T-helper 1 cell treated with Interleukin-12 subunit alpha and Interleukin-12 subunit beta and Interleukin-4 antibody, amounts not matched to agents 30 ng/mL and 1 ng/mL, for 36 hours (primary cell): ENCODE data around the gene TREH. TPM values are rescaled to one million over a fixed set of nuclear protein-coding genes. Genes with fewer than 3 reads are reported as not detected.

Experiments used
- intact Hi-C: fragments of 100-400 bp; cut with micrococcal nuclease; formaldehyde crosslinking; loops from one replicate; pipeline ENCODE4 v1.15.1; 2024
- total RNA-seq: library from RNA; stranded (reverse); gene quantifications from 2 replicates; pipeline ENCODE4 v1.2.3, GENCODE V29; 2022

TREH gene
- total RNA-seq, 1 donor from 2014 or later, result not detected

DNA sequence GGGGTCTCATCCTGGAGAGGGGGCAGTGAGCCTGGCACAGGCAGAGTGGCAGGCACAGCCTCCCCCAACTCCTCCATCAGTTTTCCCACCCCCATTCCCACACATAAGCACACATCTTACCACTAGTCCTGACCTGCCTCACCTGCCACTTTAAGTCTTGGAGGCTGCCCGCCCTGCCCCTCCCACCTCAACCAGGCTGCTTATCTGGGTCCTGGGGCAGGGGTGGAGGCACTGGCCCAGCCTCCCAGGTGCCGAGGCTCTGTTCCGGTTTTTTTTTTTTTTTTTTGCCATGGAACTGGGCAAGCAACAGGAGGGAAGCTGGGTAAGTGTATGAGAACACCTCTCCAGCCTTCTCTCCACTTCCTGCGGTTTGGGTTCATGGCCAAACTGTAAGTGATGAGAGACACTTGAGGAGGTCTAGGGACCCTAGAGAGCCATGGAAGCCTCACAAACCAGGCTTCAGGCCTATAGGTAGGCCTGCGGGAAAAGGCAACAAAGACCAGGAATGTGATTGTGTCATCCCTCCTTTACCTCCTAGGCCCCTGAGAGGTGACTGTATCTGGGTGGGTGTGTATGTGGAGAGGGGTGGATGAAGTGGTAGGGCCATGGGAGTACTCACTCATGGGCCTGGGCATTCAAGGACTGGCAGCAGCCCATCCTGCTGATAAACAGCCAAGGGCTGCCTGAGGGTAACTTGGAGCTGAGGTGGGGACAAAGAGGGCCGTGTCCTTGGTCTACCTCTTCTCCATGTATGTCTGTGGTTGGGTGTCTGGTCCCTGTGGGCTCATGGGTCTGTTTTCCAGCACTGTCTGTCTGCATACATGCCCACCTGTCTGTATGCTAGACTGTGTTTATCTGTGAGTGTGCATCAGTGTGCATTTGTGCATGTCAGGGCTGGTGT, 49.4 kb downstream of the TREH start:
- intact Hi-C loops, result no loop called here

DNA sequence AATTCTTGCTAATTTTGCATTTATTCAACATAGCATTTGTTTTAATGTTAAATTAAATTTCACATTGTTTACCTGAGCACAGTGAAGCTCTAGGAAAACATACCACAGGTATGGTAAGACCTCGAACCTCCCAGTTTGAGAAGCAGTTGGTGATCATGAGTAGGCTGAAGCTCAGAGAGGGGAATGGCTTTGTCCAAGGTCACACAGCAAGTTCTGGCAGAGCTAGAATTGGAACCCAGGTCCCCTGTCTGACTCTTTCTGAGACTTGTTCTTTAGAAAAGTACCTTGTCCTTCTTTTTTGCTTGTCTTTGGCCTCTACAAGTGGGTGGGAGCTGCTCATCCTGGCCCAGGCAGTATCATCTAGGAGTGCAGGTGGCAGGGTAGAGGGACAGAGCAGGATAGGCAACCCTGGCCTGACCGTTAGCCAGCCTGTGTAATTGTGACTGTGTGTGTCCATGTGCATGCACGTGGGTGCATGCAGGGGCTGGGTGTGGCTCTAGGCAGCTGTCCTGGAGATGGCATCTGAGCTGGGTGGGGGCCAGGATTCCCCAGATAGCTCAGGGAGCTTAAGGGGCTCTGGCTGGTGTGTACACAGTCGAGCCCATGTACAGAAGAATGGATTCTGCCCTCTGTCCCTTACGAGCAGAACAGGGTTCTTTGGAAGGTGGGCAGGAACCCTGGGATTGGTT, 50.4 kb downstream of the TREH start:
- intact Hi-C loops, result no loop called here

DNA sequence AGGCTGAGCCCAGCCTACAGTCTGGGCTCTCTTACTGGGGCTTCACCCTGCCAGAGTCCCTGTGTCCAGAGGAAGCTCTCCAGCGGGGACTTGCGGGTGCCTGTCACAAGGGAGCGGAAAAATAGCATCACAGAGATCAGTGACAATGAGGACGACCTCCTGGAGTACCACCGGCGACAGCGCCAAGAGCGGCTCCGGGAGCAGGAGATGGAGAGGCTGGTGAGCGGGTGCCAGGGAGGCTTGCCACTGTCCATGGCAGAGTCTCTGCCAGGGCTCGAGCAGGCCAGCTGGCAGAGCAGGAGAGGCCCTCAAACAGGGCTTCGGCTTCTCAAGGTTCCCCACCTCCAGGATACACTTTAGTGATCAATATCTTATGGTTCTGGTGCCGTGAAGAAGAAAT, 51.0 kb downstream of the TREH start:
- intact Hi-C loops, result no loop called here

DNA sequence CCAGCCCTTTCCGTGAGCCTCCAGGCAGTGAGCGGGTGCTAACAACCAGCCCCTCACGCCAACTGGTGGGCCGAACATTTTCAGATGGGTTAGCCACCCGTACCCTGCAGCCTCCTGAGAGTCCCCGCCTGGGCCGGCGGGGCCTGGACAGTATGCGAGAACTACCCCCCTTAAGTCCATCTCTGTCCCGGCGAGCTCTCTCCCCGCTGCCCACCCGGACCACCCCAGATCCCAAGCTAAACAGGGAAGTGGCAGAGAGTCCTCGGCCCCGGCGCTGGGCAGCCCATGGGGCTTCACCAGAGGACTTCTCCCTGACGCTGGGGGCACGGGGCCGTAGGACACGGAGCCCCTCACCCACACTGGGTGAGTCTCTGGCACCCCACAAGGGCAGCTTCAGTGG, 51.4 kb downstream of the TREH start:
- intact Hi-C loops, result no loop called here

DNA sequence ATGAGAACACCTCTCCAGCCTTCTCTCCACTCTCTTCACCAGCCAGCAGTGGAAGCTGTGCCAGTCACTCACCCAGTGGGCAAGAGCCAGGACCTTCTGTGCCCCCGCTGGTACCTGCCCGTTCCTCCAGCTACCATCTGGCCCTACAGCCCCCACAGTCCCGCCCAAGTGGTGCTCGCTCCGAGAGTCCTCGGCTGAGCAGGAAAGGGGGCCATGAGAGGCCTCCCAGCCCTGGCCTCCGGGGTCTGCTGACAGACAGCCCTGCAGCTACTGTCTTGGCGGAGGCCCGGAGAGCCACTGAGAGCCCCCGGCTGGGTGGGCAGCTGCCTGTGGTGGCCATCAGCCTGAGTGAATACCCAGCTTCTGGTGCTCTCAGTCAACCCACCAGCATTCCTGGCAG, 51.9 kb downstream of the TREH start:
- intact Hi-C loops, result no loop called here

DNA sequence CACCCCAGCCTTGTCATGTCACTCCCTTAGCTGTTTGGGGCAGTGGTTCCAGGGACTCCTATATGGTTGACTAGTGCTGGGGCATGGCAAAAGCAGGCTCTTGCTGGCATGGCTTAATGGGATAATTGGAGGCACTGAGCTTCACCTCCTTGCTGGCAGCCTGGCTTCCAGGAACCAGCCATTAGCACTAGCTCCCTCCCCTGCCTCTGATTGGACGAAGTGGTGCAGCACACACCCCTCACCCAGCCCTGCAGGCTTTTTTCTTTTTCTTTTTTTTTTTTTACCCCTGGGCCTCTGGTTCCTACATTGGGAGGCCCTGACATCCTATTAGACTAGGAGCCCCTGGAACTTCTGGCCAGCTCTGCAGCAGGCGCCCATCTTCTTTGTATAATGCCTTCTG, 53.5 kb downstream of the TREH start:
- intact Hi-C loops, result no loop called here

DNA sequence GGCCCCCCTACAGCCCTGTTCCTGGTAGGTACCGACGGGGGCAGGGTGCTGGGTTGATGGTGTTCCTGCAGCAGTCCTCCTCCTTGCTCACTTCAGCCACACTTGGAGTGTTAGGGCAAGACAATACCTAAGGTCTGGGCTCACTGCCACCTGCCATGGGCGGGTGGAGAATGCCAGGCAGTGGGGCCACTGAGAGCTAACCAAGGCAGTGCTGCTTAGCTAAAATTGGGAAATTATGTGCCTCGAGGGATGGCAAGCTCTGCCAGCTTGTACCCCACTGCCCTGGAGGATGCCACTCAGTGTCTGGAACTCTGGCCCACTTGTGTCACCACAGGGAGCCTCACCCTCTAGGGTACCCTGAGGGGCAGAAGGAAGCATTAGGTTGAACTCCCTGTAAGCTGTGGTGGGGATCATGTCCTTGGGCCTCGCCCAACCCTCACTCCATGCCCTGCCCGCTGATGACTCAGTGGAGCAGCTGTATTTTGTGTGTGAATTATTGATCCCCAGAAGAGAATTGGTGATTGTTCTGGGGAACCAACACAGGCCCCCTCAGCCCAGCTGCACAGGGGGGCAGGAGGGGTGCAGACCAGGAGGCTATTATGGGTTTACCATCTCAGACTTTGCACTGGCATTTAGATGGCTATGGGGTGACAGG, 54.3 kb downstream of the TREH start:
- intact Hi-C loops, result no loop called here

DNA sequence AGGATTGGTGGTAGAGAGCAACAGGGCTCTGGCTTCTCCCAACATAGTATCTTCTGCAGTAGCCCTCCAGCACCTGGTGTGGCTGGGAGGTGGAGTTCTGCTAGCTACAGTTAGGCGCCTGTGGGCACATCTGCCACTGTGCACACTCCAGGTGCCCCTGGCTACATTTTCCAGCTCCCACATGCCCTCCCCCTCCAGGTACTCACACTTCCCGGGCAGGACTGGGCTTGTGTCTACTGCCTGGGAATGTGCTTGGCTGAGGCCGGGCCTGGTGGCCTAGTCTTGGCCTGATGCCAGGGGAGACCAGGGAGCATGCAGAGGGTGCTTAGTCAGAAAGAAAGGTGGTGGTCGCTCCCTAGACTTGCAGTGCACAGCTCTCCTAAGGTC, 56.2 kb downstream of the TREH start:
- intact Hi-C loops, result no loop called here

DNA sequence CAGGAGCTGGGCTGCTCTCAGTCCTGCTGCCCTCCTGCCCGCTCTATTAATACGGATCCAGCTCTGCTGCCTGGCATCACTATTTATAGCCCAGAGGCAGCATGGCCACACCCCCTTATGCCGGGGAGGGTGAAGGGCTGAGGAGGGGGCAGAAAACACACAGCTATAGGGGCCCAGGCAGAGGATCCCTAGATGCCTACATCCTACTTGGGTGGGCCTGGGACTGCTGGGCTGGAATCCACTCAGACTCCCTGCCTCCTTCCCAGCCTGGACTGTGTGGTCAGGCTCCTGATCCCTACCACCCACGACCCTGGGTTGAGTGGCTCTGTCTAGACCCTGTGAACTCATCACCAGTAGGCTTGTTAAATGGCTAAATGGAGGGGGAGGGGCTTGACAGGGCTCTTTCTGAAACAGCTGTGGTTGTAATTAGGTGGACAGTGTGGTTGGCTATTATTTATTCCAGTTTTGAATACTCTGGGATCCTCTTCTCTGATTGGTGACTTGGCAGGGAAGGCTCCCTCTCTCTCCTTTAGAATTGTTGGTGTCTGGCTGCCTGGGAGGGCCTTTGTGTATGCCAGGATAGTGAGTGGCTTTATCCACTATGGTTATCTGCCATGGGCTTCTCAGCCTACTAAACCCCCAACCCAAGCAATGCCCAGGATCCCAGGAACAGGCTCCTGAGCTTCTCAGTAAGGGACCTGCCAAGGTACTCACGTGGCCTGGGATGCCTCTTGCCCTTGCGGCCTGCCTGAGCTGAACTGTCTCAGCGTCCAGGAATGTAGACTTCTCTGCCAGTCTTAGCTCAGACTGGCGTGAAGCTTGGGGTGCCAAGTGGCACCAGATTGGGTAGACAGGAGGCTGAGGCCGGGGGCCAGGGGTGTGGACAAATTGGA, 56.8 kb downstream of the TREH start:
- intact Hi-C loops, result no loop called here

DNA sequence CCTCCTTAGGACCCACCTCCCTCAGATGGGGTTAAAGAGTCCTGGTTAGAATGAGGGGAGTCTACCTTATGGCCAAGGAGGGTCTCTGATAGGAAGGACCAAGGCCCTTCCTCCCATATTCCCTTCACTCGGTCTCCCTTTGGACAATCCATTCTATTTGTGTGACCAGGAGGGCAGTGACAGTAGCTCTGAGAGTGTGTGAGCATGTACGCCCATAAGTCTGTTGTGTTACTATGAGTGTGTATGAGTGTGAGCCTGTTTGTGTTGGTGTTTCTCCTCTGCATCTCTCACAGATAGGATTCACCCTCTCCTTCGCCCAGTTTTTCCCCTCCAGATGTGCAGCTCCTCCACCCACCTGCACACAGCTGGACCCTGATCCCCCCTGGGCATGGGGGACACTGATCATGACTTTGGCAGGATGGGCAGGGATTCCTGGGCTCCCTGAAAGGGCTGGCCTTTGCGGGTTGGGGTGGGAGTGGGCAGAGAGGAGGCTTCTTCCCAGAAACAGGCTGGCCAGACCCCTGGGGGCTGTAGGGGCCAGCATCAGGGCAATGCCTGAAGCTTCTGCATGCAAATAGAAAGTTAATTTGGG, 57.6 kb downstream of the TREH start:
- intact Hi-C loops, result no loop called here

DNA sequence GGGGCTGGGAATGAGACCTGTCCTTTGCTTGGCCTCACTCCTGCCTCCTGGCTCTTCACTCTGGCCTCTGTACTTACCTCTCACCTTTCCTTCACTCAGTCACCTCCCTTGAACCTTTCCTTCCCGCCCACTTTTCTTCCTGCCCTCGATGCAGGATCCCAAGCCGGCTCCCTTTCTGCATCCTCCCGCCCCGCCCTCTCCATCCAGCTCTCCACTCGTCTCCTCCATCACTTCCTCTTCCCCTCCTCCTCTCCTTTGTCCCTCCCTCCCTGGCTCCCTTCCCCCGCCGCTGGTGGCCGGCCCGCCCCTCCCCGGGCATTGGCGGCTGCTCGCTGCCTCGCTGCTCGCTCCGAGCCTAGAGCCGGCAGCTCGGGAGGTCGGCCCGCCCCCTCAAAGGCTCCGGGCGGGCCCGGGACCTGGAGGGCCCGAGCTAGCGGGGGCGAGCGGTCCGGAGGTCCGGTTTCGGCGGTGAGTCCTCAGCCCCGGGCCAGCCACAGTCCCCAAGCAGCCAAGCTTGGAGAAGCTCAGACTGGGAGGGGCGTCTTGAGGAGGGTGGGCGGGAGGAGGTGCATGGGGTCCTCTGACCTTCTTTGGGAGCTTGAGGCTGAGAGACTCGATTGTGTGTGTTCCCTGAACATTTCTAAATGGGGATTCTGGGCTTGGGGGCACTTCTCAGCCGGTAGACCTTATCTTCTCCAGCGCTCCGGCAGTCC, 58.2 kb downstream of the TREH start:
- intact Hi-C loops, result no loop called here

DNA sequence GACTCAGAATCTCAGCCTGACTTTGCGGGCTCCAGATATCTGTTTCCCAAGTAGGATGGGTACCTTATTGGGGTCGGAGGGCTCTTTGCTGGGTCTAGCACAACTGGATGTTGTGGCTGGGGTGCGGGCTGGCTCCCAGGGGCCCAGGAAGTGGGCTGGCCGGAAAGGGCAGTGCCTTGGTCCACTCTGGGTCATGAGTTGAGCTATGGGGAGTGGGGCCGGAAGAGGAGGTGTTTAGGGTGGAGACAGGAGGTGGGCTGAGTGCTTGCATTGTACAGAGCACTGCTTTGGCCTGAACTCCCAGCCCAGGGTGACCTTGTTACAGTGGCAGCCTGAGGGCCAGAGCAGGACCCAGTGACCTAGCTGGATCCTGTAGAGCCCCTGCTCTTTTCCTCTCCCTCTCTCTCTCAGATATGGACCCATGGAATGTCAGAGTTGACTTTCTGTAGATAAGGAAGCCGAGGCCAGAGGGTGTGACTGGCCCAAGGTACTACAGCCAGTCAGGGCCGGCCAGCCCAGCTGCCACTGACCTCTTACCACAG, 58.9 kb downstream of the TREH start:
- intact Hi-C loops, result no loop called here

DNA sequence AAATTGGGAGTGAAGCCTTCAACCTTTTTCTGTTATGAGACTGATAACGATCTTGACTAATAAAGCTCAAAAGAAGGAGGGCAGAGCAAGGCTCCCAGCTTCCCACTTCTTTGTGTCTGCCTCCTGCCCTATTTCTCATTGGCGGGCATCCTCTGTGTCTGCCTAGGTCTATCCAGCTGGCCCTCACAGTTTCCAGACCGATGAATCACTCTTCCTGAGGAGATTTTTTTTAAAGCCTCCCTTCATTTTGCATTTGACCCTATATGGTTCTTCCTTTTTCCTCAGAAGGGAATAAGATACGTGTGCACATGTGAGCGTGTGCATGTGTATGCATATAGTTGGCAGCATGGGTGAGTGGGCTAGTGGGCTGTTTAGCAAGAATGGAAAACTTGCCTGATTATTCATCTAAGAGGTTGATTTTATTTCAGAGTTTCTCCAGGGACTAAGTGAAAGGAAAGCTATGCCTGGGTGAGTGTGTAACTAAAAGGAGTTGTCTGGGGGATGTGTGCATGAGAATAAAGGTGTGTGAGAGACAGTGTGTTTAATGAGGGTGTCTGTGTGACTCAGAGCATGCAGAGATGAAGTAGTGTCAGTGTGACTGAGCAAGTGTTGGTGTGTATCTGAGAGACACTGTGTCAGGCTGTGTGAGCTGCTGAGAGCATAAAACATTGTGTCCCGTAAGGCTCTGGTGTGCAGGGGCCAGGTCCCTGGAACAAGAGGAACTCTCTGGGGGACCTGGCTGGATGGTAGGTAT, 59.8 kb downstream of the TREH start:
- intact Hi-C loops, result no loop called here

DNA sequence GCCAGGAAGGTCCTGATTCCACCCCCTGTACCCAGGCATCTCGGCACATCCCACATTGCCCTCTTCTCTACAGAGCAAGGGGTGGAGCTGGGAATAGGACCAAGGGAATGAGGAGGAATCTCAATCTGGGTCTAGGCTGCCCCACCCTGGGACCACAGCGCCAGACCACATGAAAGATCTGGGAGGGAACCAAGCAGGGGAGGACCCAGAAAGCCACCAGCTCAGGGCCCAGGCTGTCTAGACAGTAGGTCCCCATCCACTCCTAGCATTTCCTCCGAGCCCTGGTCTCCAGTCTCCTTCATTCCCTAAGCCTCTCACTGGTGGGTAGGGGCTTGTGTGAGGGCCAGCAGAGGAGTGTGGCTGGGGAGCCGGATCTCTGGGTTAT, 60.5 kb downstream of the TREH start:
- intact Hi-C loops, result no loop called here

DNA sequence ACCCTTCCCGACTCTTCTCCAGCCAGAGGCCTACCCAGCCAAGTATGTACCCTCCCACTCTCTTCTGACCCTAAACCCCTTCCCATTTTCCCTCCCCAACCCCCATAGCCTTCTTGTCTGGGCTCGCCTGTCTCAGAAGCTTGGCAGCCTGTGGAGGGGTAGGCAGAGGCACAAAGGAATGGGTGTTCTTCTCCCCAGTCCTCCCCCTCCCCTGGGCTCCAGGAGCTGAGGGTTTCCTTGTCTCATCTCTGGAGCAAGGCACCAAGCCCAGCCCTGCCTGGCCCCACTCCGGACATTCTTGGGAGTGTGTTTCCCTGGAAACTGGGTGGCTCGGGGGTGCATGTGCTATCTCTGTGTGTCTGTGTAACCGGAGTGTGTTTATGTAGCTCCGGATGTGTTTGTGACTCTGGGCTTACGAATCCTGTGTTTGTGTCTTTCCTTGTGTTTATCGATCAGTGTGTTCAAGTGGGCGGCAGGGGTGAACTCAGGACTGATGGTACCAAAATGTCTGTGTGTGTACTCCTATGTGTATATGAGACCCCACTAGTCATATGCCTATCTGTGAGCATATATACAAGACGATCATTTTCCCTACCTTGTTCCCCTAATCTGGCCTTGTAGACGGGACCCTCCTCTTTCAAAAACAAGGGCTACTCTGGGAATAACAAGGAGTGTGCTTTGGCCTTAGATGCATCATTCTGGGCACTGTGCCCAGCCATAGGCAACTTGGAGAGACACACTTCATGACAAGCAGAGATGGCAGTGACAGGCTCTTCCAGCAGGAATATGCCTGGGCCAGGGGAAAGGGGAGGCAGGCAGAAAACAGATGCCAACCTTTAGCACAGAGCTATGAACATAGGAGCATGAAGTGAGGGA, 61.1 kb downstream of the TREH start:
- intact Hi-C loops, result no loop called here

DNA sequence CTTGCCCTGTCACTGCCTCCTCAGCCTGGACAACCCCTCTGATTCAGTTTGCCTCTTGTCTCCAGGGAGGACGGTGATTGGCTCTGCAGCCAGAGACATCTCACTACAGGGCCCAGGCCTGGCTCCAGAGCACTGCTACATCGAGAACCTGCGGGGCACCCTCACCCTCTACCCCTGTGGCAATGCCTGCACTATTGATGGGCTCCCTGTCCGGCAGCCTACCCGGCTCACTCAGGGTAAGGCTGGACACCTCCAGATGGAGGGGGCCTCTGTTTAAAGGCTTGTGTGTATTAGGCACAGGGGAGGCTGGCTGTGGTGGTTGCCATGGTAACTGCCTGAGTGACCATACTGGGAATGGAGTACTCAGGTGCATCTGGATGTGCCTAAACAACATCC, 63.5 kb downstream of the TREH start:
- intact Hi-C loops, result no loop called here

DNA sequence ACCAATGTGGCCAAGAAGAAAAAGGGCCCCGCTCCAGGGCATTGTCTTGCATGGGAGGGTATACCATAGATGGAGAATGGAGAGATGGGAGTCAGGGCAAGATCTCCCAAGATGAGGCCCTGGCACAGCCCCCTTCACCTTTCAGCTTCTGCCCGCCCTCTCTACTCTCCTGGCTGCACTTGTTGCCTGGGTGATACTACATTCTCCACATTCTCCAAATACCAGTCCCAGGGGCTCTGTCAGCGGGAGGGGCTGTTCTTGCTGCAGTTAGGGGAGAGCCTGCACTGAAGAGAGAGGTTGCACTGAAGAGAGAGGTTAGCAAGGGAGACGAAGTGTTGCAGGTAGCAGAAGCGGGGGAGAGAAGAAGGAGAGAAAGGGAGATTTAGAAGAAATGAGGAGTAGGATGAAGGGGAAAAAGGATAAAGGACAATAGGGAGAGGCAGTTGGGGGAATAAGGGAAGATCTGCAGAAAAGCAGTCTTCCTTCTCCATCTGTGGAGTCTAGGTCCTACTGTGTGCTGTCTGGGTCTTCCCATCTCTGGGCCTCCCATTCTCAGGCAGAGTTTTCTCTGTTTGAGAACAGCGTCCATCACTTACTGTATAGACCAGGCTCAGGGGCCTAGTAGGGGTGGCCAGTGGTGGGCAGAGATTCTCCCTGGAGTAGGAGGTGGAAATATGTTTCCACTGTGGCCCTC, 64.0 kb downstream of the TREH start:
- intact Hi-C loops, result no loop called here

DNA sequence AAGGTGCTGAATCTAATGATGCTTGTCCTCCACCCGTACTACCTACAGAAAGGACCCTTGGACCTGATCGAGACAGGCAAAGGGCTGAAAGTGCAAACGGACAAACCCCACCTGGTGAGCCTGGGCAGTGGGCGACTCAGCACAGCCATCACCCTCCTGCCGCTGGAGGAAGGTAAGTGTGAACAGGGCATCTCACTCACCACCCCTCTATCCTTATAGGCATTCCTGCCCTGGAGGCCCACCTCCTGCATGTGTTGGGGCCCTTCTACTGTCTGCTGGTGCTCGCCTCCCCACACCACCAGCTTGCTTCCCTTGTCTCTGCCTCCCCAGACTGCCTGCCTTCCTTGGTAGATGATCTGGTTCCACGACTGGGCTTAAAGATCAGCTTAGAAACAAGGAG, 64.9 kb downstream of the TREH start:
- intact Hi-C loops, result loop anchor here (5.0 kb wide), 1 partner anchor 807 kb away; no protein-coding TSS in a partner anchor
